Subcutaneous adipose tissue (tissue), 4 donors: ENCODE results near the gene TESMIN. TPM values are rescaled to one million over a fixed set of nuclear protein-coding genes. Genes with fewer than 3 reads are reported as not detected.

Source experiments
- CTCF ChIP-seq: fragments of 450-650 bp; IDR thresholded peaks from one replicate; pipeline ENCODE4 v1.5.1; 2016; ENCODE audit warnings: low read depth, mild to moderate bottlenecking, control low read depth, antibody characterized with exemption, moderate library complexity
- total RNA-seq, 4 donors: library from RNA; depleted of rRNA; stranded (reverse); fragments of >200 nt; gene quantifications; one replicate each; pipeline ENCODE4 v1.1.0, GENCODE V29; 2016

Gene TESMIN
- total RNA-seq, 4 donors from 2014 or later, result 0.44 to 2.5 (median 0.98) TPM; not detected in 1

- no peak for TF ChIP-seq CTCF
Observed at GRCh38 chr11:68673306-68673945, 77.9 kb downstream of the TESMIN start.

- no peak for TF ChIP-seq CTCF
Observed at GRCh38 chr11:68670208-68670992, 80.9 kb downstream of the TESMIN start.

- TF ChIP-seq CTCF, result no peak
Observed at GRCh38 chr11:68669301-68670090, 81.8 kb downstream of the TESMIN start.

GRCh38 chr11:68667511-68668500 lies 83.5 kb downstream of the TESMIN start:
- no peak for TF ChIP-seq CTCF

GRCh38 chr11:68666849-68667248 lies 84.5 kb downstream of the TESMIN start:
- TF ChIP-seq CTCF, result no peak

GRCh38 chr11:68665436-68665835 lies 85.9 kb downstream of the TESMIN start:
- TF ChIP-seq CTCF, result no peak
